HG03025 (cell line): ENCODE results near the gene BCKDHB.

Experiments
- ATAC-seq: cut with Tn5 transposase; IDR thresholded peaks from one replicate; pipeline ENCODE4 v1.9.1; 2021; ENCODE audit warnings: mild to moderate bottlenecking, moderate library complexity; ENCODE audit not compliant: unreplicated experiment, low FRiP score

The BCKDHB gene

DNA sequence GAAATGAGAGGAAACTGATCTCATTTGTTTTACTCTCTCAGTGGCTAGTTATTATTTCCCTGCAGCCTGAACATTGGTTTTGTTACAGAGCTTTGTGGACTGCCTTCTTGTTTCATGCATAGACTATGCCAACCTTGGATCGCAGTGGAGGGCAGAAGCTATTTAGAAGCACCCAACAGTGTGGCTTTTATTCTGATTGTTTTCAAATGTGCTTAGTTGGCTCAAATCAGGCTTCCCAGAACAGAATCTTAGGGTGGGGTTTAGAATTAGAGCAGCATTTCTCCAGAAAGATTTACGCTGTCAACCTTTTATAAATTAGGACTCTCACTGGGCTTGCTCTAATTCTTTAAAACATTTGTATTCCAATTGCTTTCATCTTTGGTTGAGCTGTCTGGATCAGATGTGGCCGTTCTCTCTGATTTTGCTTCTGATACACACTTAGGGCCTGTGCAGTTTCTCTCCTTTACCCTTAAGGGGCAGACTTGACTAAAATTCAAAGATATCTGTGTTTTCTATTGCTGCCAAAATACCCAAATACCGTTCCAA lies 210.3 kb downstream of the BCKDHB start:
- ATAC-seq: no peak

DNA sequence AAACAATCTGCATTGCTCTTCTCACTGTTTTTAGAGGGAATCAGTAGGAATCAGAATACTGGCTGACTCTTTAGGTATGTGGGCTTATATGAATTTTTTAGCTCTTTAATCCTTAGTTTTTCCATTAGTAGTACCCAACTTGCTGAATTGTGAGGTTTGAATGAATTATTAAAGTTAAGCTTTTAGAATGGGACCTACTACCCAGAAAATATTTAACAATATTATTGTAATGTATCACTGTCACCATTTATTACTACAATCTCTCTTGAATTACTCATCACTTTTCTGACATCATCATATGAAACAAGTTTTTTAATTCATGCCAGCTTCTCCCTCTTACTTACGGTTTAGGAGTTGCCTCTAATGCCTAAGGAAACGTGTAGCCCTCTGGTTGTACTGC lies 212.7 kb downstream of the BCKDHB start:
- no peak for ATAC-seq

DNA sequence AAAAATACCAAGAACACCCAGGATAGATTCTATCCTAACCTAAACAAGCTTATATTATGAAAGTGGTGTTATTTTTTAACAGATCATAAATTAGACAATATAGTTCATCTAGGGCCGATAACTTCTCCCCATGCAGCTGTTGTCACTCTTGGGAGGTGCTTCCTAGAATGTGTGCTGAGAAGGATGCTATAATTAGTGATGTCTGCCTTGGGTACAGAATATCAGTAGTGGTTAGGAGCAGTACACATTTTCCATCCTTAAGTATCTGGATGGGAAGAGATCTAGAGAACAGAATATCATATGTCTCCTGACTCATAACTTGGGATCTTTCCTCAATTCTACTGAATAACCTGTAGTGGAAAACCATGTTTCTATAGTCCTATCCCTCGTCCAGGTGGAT lies 214.5 kb downstream of the BCKDHB start:
- ATAC-seq: no peak

DNA sequence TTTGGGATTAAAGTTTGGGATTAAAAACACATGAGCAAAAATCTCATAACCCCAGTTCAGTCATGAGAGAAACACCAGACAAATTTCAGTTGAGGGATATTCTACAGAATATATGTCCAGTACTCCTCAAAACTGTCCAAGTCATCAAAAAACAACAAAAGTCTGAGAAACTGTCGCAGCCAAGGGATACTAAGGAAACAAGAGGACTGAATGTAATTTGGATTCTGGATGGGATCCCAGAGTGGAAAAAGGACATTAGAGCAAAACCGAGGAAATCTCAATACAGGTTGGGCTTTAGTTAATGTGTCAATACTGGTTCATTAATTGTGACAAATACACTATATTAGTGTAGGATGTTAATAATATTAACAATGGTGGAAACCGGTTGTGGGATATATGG lies 219.3 kb downstream of the BCKDHB start:
- ATAC-seq: no peak

DNA sequence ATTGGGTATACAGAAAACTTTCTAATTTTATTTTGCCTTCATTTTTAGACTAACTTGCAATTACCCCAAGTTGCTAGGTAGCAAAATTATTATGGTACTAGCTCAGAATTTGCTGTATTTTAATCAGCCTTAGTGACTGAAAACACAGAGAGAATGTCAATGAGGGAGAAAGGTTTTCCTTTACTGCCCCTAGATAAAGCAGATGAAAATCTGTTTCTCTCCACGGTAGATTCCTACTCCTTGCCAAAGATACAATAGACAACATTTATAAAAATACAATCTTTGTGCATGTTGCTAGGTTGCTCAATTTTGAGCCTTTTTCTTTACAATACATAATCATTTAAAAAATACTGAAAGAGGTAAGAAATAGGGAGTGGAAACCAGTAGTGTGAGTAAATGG lies 222.2 kb downstream of the BCKDHB start:
- ATAC-seq: no peak

DNA sequence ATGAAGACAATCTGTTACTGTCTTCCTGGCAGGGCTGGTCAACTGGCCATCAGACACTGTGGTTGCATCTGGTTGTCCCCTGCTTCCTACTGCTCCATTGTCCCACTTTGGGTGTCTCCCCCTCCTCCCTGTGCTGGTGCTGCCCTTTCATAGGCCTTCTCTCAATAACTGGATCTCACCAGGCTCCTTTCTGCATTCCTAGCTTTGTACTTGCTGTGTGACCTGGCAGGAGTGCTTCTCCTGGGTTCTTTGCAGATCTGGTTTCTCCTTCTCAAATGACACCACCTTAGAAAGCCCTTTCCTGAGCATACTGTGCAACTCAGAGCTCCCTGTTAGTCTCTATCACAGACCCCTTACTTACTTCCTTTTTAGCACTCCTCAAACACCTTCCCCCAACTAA lies 223.0 kb downstream of the BCKDHB start:
- no peak for ATAC-seq

DNA sequence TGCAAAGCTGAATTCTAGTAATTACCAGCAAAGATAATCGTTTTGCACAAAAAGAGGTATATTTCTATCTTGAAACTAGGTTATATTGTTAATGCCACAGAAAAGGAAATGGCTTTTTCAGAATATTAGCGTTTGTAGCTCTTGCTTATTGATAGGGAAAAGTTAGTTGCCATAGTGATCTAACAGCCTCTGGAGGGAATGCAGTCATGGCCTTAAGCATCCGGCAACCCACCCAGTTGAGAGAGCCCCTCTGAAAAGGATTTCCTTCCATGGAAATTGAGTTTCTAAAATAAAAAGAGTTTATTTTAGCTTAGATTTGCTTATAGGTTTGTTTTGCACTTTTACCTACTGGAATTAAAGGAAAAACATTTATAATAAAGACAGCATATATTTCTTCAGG lies 224.5 kb downstream of the BCKDHB start:
- ATAC-seq: no peak

DNA sequence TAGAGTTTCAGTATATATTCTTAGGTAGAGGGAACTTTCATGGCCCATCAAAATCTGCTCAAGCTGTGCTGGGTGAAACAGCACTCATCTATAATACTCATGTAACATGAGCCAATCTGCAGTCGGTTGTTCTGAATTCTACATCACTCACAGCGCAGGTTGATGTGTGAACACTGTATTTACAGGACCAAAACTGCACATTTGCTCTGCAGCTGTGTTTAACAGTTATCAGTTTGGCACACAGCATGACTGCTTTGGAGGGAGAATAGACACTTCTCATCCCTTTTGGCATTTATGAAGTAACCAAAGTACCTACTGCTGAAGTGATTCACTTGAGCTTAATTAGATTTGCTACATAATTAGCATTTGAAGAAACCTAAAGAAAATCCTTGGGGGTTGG lies 225.1 kb downstream of the BCKDHB start:
- no peak for ATAC-seq

DNA sequence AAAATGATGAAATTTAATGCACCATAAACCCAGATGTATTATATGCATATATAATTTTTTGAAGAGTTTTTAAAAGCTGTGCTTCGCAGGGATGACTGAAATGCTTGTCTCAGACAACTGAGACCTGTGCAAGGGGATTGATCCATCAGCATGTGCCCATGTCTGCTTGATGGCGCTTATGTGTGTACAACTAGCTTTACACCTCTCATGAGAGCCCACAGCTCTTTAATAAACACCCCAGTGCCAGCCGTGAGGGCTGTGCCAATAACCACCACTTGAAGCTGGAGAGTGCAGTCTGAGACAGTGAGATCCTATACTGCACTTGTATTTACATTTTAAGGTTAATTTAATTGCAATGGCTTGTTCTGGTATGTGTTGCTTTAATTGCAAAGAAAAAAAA lies 225.5 kb downstream of the BCKDHB start:
- no peak for ATAC-seq

DNA sequence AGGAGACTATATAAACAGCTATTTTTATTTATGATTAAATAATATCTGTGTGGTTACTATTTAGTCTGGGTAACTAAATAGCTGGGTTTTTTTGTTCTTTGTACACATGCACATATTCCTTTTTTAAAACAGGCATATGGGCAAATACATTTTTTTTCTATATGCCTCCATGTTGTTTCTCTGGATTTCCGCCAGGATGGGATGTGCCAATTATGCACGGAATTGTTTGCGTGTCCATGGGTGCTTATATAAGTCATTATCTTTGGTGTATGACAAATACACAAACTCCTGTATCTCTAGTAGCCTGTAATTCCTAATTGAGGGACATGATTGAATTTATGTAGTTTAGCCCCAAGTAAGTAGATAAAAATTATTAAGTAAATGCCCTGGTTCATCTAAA lies 226.9 kb downstream of the BCKDHB start:
- ATAC-seq: no peak

DNA sequence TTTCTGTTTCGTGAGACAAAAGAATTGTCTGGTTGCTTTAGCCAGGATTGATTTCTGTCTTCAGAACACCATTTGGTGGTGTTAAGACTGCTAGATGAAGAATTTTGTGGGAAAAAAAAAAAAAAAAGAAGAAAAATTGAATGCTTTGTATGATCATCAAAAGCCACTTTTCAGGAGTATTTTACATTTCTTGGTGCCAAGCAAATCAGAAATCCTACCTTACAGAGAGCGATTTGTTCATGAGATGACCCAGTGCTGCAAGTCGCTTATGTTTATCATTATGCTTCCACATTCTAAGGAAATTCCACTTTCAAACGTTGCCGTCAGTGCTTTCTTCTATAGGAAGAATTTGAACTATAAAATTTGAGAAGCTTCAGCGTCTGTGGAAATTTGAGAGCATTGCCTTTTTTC lies 228.7 kb downstream of the BCKDHB start:
- no peak for ATAC-seq

DNA sequence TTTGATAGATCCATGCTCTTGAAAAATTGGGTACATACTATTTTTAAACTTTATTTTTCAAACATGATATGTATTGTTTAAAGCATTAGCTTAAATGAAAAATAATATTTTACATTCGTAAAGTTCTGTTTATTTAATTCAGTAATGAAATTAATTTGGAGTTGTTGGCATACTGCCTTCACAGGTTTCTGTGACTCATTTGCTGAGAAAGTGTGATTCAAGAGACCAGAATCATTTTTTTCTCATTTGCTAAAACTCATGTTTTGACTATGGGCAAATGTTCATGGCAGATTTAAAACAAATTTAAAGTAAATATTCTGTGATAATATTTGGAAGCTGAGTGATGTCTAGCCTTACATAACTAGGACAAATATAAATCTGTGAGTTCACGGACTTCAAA lies 230.4 kb downstream of the BCKDHB start:
- ATAC-seq: no peak

DNA sequence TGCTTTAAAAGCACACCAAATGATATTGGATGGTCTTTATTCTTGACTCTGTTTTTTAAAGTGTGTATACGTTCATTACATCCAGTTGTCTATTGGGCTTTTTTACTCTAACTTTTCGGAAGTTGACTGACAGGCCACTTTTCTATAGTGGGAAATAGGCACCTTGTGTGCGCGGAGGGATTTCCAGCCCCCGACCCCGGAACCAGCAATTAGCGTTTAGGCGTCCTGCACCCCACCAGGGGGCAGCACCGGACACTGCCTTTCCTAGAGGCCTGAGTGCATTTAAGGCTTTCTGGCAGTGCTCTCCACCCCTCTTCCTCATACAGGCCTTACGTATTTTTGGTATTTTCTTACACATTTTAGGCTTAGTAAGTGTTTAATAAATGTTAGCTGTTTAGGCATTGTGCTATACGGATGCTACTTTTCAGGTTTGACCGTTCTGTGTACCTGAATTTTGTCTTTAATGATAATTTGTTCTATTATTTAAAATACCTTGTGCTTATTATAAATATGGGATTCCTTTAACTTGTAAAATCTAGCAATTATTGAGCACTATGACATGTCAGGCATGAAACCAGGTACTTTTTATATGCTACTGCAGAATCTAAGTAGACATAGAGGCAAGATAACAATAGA lies 231.8 kb downstream of the BCKDHB start:
- ATAC-seq: peak; percentile 97

DNA sequence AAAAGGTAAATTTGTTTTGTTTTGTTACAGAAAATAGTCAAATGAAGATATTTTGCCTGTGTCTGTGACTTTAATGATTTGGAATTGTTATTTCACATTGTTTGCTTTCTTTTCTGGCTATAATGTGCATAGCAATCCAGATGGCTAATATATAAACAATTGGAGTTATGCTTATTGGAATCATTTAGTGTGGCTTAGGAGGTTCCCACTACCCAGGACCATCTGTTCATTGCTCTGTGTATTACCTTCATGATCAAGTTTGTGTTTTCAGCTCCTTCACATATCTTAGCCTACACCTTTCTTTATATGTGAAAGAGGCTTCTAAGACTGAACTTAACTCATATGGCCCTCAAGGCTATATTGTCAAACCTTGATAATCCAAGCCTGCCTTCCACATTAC lies 232.9 kb downstream of the BCKDHB start:
- ATAC-seq: no peak

DNA sequence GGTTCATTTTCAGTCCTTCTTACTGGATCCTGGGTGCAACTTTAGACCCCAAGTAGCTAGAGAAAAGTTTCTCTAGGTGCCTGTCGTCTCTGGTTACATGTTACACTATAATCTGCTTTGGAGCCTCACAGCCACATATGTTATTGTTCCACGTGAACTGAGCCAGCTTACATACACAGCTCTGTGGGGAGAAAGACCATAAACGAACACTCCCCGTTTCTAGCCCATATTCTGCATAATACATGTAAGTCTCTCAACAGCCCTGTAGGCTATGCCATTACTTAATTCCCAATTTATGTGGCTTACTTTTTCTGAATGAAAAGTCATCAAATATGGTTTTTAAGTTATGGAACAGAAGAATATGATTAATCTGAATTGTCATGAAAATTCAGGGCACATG lies 233.8 kb downstream of the BCKDHB start:
- no peak for ATAC-seq

DNA sequence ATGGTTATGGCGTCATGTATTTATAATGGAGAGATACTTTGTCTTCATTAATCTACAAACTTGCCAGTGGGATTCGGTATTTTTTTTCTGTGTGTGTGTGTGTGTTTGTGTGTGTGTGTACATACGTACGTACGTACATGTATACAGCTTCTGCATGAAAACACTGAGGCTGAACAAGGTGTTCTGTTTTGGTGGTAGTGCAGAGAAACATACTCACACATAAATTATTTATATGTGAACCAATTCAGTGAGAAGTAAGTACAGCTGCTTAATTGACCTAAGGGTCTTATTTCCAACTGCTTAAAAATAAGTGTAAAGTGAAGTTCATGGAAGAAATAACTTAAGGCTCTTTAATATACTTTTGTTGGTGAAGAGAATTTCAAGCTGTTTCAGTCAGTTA lies 234.2 kb downstream of the BCKDHB start:
- ATAC-seq: no peak

DNA sequence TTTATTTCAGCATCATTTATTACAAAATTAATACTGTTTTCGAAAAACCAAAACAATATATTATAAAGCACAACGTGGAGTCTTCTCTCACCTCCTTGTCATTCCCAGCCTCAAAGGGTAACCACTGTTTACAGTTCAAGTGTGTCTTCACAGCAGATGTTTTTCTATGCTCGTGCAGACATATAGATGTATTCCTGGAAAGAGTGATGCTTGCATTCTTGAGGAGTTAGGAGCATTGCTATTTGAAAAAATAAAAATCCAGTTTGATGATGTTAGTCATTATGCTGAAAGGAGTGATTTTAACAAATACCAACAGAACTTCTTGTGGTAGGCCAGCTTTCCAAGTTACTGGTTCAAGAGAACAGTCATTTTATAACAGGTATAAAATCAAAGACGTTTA lies 234.9 kb downstream of the BCKDHB start:
- ATAC-seq: no peak

DNA sequence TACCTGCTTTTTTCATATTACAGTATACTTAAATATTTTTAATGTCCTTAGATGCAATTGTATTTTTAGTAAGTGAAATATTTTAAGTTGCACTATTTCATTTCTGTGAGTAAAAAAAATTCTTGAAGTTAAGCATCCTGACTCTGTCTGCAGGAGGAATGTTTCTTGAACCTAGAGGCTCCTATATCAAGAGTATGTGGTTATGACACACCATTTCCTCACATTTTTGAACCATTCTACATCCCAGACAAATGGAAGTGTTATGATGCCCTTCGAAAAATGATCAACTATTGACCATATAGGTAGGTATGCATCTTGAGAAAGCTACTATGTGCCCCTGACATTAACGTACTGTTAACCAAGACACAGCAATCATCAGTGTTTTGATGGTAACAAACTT lies 237.0 kb downstream of the BCKDHB start:
- no peak for ATAC-seq

DNA sequence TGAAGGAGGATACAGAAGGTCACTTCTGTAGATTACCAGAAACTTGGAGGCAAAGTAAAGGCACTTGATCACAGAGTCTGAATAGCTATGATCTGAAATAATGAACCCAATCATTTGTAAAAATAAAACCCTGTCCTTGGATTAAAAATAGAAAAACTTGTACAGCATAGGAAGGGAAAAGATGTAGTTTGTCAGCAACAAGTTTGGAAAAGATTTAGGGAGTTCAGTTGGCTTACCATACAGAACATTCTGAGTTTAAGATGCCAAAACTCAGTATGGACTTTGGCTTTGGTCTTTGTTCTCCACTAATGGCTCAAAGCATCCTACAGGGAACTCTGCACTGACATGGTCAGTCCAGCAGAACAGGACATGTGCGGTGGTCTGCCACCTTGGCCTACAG lies 240.6 kb downstream of the BCKDHB start:
- ATAC-seq: no peak

DNA sequence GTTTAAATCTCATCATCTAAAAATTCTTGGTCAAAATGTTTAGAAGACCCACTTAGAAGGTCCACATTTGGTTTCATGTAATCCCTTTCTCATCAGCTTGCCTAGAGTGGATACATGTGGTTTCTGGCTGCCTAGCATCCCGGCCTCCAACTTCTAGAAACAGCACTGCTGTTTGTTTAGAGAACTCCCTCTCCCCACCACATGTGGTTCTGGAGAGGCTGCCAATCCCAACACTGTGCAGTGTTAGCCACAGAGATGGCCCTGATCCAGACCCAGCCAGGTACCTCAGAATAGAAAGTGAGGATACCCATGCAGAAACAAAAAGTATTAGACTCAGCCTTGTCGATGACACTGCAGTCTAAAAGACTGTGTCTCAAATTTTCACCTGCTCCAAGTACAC lies 241.8 kb downstream of the BCKDHB start:
- ATAC-seq: no peak

DNA sequence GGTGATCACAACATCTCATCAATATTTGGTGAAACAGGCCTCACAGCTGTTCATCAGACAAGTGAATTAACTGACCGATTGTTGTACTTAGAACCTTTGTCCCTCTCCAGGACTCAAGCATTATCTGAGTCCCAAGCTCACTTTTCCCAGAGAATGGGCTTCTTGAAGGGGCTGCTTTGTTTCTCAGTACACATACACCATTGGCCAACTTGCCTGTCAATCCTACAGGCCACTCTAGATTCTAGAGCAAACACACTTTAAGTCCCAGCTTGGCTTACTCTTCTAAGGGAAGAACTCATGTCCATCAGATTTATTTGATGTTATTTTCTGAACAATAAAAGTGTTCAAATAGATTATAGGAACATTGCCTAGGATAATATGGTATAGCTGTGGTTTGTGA lies 249.5 kb downstream of the BCKDHB start:
- ATAC-seq: no peak

DNA sequence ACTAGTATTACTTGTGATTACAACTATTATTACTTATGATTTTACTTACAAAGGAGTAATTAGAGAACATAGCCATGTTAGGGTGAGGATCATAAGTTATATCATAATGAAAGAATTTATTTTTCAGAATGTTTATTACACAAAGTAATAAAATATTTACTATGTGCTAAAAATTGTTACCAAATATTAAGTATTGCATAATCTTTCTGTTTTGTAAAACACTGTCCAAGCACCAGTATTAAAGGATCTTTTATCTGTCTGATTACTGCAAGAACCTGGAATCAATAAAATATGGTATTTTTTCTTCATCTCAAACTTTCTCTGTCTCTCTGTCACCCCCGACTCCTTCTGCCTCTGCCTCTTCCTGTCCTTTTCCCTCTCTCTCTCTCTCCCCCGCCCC lies 250.1 kb downstream of the BCKDHB start:
- ATAC-seq: no peak

DNA sequence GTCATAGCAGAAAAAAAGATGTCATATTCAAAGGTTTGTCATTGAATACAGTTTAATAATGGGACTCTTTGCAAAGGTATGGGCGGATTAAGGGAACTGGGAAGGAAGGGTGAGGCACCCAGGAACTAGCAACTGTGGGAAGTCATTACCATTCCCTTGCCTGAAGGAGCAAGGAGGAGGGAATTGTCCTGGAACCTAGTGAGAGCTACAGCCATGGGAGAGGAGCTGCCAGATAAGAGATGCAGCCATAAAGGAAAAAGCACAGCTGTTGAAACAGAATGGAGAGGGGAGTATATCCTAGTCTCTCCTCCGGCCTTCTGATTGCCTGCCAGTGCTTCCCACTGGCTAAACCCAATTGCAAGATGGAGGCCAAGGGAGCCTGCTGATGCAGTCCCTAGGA lies 250.6 kb downstream of the BCKDHB start:
- no peak for ATAC-seq
